DND-41 (cell line): ENCODE results near the gene PRMT5.

ENCODE experiments used
- EZH2 ChIP-seq: IDR thresholded peaks from 3 replicates; pipeline ENCODE4 v1.6.1; 2012; ENCODE audit warnings: borderline replicate concordance, low read depth, mild to moderate bottlenecking, moderate library complexity, low read length, inconsistent platforms; ENCODE audit not compliant: severe bottlenecking
- TF ChIP-seq, protein P1 (sequence below): IDR thresholded peaks from 2 replicates; pipeline ENCODE4 v1.5.1; 2012; ENCODE audit warnings: borderline replicate concordance, low read length, moderate library complexity, mild to moderate bottlenecking; ENCODE audit not compliant: poor library complexity, severe bottlenecking; ENCODE audit errors: extremely low read depth

DNA sequence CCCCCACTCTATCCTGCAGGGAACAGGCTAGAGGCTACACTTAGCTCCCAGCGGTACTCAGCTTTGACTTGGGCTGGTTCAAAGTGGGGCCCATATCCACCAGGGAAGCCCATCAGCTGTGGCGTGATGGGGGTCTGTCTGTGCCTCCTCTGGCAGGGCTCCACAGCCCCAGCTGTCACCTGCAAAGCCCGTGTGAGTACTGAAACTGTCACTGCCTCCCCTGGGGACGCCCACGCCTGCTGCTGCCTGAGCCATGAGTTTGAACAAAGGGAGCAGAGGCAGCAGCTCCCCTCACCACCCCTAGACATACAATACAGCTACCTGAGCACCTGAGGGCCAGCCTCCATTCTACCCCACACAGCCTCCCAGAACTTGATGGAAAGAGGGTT lies 41.2 kb downstream of the PRMT5 start:
- TF ChIP-seq, protein P1, sequence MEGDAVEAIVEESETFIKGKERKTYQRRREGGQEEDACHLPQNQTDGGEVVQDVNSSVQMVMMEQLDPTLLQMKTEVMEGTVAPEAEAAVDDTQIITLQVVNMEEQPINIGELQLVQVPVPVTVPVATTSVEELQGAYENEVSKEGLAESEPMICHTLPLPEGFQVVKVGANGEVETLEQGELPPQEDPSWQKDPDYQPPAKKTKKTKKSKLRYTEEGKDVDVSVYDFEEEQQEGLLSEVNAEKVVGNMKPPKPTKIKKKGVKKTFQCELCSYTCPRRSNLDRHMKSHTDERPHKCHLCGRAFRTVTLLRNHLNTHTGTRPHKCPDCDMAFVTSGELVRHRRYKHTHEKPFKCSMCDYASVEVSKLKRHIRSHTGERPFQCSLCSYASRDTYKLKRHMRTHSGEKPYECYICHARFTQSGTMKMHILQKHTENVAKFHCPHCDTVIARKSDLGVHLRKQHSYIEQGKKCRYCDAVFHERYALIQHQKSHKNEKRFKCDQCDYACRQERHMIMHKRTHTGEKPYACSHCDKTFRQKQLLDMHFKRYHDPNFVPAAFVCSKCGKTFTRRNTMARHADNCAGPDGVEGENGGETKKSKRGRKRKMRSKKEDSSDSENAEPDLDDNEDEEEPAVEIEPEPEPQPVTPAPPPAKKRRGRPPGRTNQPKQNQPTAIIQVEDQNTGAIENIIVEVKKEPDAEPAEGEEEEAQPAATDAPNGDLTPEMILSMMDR: no peak
- TF ChIP-seq EZH2: no peak
